IgD-negative memory B cell (primary cell): Measurements from ENCODE around the gene DUXA. TPM values are rescaled to one million over a fixed set of nuclear protein-coding genes. Genes with fewer than 3 reads are reported as not detected.
"Not testable (repeated sequence)": the region's sequence is repeated elsewhere in the genome, so short reads cannot be mapped to it uniquely, and the experiment has no call there.

Experiments used
- H3K27ac Mint-ChIP-seq, 3 donors: one replicate each; pipeline ENCODE4 v1.8.0; 2020 to 2022; ENCODE audit warnings: mild to moderate bottlenecking in 3 of 3, mixed read lengths in 3 of 3, moderate library complexity in 1 of 3
- H3K27me3 Mint-ChIP-seq: one replicate; pipeline ENCODE4 v1.8.0; 2021; ENCODE audit warnings: mixed read lengths
- H3K36me3 Mint-ChIP-seq: one replicate; pipeline ENCODE4 v1.8.0; 2020; ENCODE audit warnings: mild to moderate bottlenecking, mixed read lengths
- H3K4me1 Mint-ChIP-seq, 3 donors: one replicate each; pipeline ENCODE4 v1.8.0; 2020 to 2022; ENCODE audit warnings: mixed read lengths in 3 of 3, mild to moderate bottlenecking in 1 of 3
- H3K4me3 Mint-ChIP-seq, 4 donors: one replicate each; pipeline ENCODE4 v1.8.0; 2020 to 2022; ENCODE audit warnings: mild to moderate bottlenecking in 4 of 4, mixed read lengths in 4 of 4, moderate library complexity in 3 of 4
- H3K9me3 Mint-ChIP-seq, 3 donors: one replicate each; pipeline ENCODE4 v1.8.0; 2020 to 2021; ENCODE audit warnings: mixed read lengths in 3 of 3, mild to moderate bottlenecking in 1 of 3
- polyA plus RNA-seq: library from polyadenylated mRNA; unstranded; fragments of 300-500 nt; fragmentation: Illumina TruSeq; gene quantifications from one replicate; pipeline ENCODE4 v1.2.3, GENCODE V29; 2021

Gene DUXA
- polyA plus RNA-seq, 1 donor from 2014 or later: not detected

- peaks cover 8 to 19% (median 17%) of the 10 kb centered on the region in 3 donors for H3K9me3 Mint-ChIP-seq
- H3K4me3 Mint-ChIP-seq, H3K27ac Mint-ChIP-seq, H3K27me3 Mint-ChIP-seq, H3K36me3 Mint-ChIP-seq, H3K4me1 Mint-ChIP-seq: not testable (repeated sequence)
These were observed 39.9 kb downstream of the DUXA start for GRCh38 chr19:57127403-57127802.

- H3K27ac Mint-ChIP-seq: no peak overlapping the region
- no peaks in the 10 kb centered on the region for H3K4me1 Mint-ChIP-seq
- H3K36me3 Mint-ChIP-seq: peaks cover 3% of the 10 kb centered on the region
- H3K4me3 Mint-ChIP-seq: no peak overlapping the region
- H3K27me3 Mint-ChIP-seq: peaks cover 1% of the 10 kb centered on the region
- peaks cover 6 to 15% (median 7%) of the 10 kb centered on the region in 3 donors for H3K9me3 Mint-ChIP-seq
These were observed 43.4 kb downstream of the DUXA start for GRCh38 chr19:57123882-57124281.

DNA sequence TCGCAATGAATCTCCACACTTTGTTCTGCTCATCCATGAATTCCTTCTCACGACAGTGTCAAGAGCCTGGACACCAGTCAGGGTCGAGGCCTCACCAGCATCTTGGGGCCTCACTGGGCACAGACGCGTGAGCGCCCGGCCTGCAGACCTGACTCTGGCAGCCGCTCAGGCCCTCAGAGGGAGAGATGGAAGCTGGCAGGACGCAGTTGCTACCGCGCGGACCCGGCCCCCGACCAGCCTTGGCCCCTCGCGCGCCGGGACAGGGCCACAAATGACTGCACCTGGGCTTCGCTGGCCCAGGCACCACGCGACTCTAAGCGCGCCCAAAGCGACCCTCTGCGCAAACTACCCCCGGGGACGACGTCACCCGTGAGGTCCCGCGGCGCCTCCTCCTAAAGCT is 48.4 kb downstream of the DUXA start:
- Mint-ChIP-seq H3K4me3 (peak overlapping the region in 1 of 4 donors; percentile 37), H3K27ac (no peak overlapping the region), H3K4me1 (no peaks in the 10 kb centered on the region), H3K9me3 (peaks cover 7 to 18% (median 15%) of the 10 kb centered on the region in 3 donors), H3K36me3 (peaks cover 1% of the 10 kb centered on the region), H3K27me3 (no peaks in the 10 kb centered on the region)

- H3K4me3 Mint-ChIP-seq: peak overlapping the region in 1 of 4 donors; percentile 57
- peaks cover 12 to 27% (median 26%) of the 10 kb centered on the region in 3 donors for H3K9me3 Mint-ChIP-seq
- not testable (repeated sequence) for H3K4me1 Mint-ChIP-seq, H3K27me3 Mint-ChIP-seq, H3K27ac Mint-ChIP-seq, H3K36me3 Mint-ChIP-seq
These were observed 53.8 kb downstream of the DUXA start for GRCh38 chr19:57113501-57113900.

DNA sequence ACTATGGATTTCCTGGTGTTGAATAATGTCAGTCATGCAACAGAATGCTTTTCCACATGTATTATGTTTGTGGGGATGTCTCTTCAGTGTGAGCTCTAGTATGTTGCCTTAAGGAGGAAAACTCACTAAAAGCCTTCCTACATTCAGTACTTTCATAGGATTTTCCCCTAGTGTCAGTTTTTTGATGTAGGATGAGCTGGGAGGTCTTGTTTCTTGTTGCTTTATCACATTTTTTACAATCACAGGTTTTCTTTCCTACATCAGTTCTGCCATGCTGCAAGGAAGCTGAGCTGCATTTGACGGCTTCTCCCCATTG is 56.0 kb downstream of the DUXA start:
- peaks cover 2% of the 10 kb centered on the region for H3K36me3 Mint-ChIP-seq
- H3K27me3 Mint-ChIP-seq: peaks cover 1% of the 10 kb centered on the region
- H3K4me1 Mint-ChIP-seq: no peaks in the 10 kb centered on the region
- no peak overlapping the region for H3K4me3 Mint-ChIP-seq
- H3K27ac Mint-ChIP-seq: no peak overlapping the region
- H3K9me3 Mint-ChIP-seq: peaks cover 12 to 32% (median 27%) of the 10 kb centered on the region in 3 donors

- Mint-ChIP-seq H3K27ac (no peak overlapping the region), H3K4me3 (no peak overlapping the region), H3K9me3 (peaks cover 12 to 28% (median 24%) of the 10 kb centered on the region in 3 donors), H3K36me3 (peaks cover 2% of the 10 kb centered on the region), H3K27me3 (peaks cover 1% of the 10 kb centered on the region), H3K4me1 (no peaks in the 10 kb centered on the region)
These were observed 56.5 kb downstream of the DUXA start for GRCh38 chr19:57110592-57111328.

DNA sequence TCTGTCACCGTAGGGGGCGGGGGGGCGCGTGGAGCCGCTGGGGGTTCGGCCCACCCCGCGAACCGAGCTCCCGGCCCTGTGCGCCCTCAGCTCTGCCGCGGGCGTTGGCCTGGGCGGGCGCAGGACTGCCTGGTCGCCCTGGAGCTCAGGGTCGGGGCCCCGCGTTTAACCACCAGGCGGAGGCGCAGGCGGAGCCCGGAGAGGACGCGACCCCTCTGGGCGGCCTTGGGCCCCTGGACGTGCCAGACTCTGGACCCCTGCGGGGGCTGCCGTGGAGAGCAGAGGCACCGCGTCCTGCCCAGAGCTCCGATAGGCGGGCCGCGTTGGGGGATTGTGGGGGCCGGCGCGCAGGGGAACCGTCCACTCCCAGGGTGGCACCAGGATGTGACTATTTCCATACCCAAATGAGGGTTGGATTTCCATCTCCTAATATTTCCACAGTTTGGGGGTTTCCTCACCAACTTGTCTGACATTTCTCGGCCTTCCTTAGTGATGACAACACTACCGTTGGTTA is 60.5 kb downstream of the DUXA start:
- peaks cover 7% of the 10 kb centered on the region for H3K27me3 Mint-ChIP-seq
- H3K27ac Mint-ChIP-seq: no peak overlapping the region
- peaks cover 4% of the 10 kb centered on the region for H3K36me3 Mint-ChIP-seq
- H3K9me3 Mint-ChIP-seq: peaks cover 9 to 11% (median 10%) of the 10 kb centered on the region in 3 donors
- no peak overlapping the region for H3K4me3 Mint-ChIP-seq
- peaks cover 3 to 6% (median 4%) of the 10 kb centered on the region in 3 donors for H3K4me1 Mint-ChIP-seq

DNA sequence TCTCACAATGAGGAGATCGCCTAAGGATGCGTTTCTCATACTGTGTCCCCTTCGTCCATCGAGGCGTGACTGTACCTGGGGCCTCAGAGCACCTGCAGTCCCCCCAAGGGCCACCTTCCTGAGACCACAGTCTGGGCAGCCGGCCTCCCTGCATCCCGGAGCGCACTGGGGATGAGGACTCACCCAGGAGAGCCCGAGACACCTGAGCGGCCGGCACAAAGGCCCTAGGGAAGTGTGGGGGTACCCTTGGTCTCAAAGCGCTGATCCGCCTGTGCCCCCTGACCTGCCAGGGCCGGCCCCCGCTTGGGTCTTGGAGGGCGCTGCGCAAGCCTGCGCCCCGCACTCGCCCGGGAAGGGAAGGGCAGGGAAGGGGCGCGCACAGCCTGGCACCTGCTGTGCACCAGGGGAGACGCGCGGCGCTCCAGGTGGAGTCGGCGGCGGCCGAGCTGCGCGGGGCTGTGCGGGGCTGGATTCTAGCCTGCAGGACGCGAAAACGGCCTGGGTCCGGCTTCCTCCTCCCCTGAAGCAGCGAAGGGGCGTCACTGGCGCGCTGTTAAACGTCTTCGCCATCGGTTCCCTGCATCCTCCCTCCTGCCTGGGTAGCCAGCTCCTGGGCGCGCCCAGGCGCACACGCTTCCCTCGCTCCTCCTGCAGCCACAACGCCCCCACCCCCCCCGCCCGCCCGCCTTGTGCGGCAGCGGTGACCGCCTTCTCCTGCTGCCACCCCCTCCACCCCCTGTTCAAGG is 61.1 kb downstream of the DUXA start:
- Mint-ChIP-seq H3K36me3 (peaks cover 4% of the 10 kb centered on the region), H3K27ac (no peak overlapping the region), H3K4me1 (peaks cover 3 to 6% (median 4%) of the 10 kb centered on the region in 3 donors), H3K27me3 (peaks cover 7% of the 10 kb centered on the region), H3K4me3 (no peak overlapping the region), H3K9me3 (peaks cover 6 to 10% (median 9%) of the 10 kb centered on the region in 3 donors)

Other genes starting within 250 kb of the DUXA start
- not detected for gene USP29, start 47.5 kb downstream of the DUXA start, polyA plus RNA-seq
- not detected for gene ZIM3, start 22.3 kb downstream of the DUXA start, polyA plus RNA-seq
- 15.9 TPM for gene ZNF264, start 24.0 kb upstream of the DUXA start, polyA plus RNA-seq
- gene AURKC, start 63.5 kb upstream of the DUXA start, polyA plus RNA-seq: 0.51 TPM
- 3.8 TPM for gene ZNF805, start 73.1 kb upstream of the DUXA start, polyA plus RNA-seq
- 10.2 TPM for gene ZNF460, start 113.0 kb upstream of the DUXA start, polyA plus RNA-seq
- gene ZNF543, start 153.0 kb upstream of the DUXA start, polyA plus RNA-seq: 7.3 TPM
- 4.2 TPM for gene ZNF304, start 183.8 kb upstream of the DUXA start, polyA plus RNA-seq
- 32.7 TPM for gene TRAPPC2B, start 196.1 kb upstream of the DUXA start, polyA plus RNA-seq
- gene ZNF547, start 196.1 kb upstream of the DUXA start, polyA plus RNA-seq: 1.5 TPM
- 12.7 TPM for gene ZNF548, start 222.4 kb upstream of the DUXA start, polyA plus RNA-seq
- 5.4 TPM for gene ZNF17, start 243.7 kb upstream of the DUXA start, polyA plus RNA-seq